Stimulated activated CD4-positive, alpha-beta T cell treated with anti-CD3 and anti-CD28 coated beads, Interleukin-12 subunit alpha, Interleukin-12 subunit beta, amount 100 ng/mL, for 4 hours (primary cell): ENCODE results near the gene CETN2.
"Not testable (repeated sequence)": the region's sequence is repeated elsewhere in the genome, so short reads cannot be mapped to it uniquely, and the experiment has no call there.

ENCODE experiments used
- DNase-seq: peaks from one replicate; pipeline ENCODE4 v3.0.0-alpha.2; 2020

CETN2 gene

DNA sequence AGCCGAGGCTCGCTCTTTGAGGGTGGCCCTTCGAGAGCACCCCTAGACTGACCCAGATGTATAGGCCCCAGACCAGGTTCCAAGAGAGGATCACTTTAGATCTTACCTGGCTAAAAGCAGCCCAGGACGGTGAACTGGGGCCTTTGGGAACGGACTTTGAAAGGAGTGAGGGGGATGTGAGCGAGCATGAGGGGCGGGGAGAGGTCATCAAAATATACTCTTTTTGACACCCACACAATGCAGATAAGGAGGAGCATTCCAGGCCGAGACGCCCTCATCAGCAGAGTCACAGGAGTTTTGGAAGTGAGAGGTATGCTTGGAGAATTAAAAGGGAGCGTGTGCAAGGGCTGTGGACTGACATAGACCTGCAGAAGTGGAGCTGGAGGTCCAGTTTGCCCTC is 834 bp upstream of the CETN2 start:
- DNase-seq = no peak

DNA sequence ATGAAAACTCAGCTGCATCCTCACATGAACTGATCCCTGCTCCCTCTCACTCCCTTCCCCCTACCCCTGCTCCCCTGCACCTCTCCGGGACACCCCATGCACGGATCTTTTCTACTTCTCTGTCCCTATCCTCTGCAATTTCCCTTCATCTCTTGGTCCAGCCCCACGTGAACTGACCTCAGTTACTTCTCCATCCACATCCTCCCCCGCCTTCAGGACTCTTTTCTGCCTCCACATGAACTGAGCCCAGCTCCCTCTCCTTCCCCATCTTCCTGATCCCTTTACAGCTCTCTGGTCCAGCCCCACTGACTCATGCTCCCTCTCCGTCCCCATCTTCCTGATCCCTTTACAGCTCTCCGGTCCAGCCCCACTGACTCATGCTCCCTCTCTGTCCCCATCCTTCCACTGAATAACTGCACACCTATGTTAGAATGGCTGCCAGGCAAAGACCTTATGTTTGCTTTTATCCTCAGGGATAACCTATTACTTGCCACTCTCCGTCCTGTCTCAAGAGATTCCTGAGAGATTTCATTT is 5.6 kb downstream of the CETN2 start:
- no peak for DNase-seq

DNA sequence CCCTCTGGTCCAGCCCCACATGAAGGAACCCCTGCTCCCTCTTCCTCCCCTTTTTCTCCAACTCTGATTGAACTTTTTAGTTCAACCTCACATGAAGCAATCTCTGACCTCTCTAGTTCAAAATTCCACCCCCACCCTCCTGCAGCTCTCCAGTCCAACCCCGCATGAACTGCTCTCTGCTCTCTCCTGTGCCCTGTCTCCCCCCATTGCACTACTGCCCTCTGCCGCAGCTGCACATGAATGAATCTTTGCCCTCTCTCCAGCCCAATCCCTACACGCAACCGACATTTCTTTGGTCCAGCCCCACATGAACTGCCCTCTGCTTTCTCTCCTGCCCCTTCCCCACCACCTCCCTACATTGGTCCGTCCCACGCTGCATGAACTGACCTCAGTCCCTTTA is 6.9 kb downstream of the CETN2 start:
- no peak for DNase-seq

DNA sequence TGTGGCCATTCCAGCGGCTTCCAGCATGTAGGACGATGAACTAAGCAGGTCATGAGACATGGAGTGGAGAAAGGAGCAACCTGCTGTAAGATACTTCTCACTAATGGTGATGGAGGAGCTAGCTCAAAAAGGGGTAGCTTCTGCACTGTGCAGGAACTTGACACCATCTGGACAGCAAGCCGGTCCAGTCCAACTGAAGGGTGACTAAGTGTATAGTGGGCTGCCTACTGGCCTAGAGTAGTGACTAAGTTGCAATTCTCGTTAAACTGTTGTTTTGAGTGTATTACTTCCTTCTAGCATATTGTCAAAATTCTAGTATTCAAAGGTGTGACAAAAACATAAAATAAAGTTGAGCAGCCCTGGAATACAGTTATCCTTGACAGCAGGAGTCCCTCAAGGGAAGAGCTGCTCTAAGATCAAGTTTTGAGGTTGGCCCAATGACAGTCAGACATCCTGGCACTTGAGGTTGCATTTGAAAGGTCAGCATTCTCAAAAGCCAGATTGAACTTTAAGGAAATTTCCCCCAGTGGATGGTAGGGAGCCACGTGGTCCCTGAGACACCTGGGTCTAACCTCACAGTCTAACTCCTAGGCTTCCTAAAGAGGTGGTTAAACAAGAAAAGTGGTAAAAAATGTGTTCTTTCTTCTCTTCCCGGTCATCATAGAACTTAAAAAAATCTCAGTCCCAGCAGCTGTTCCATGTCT is 8.0 kb downstream of the CETN2 start:
- DNase-seq = no peak

DNA sequence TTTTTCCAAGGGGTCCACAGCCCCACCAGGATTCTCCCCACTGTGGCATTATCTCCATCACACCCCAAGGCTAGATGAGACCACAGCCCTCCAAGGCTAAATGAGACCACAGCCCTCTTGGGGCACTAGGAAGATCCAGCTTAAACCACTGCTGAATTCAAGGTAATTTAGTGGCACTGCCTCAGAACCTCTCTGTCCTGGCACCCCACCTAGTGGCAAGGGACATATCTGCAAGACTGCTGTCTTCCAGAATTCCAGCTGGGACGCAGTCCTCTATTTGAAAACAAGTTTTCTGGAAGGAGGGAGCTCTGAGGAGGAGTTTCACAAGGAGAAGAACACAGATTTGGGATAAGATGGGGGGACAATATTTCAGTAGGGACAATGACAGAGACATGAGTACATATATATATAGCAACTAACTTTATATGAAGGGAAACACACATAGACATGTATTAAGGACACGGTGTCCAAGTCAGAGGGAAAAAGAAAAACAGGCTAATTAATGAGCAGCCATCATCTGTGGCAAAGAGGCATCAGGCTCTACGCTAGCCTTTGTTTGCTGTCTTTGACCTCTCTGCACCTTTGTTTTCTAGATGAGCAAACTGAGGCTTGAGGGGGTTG is 9.3 kb downstream of the CETN2 start:
- peak; percentile 5 for DNase-seq

DNA sequence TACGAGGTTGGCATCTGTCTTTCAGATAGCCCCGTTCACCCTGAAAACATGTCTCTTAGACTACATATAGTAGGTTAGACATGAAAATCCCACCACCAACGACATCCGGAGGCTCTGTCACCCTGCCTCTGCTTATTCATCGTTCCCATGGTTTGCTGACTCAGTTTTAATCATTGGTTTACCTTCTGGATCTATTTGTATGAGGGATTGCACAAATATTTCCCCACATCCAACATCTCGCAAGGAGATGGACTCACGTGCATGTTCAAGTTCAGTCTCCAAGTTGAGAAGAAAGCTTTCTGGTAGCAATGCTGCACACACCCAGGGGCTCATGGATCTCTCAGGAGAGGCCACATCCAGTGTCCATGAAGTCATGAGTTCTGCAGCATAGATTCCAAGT is 10.8 kb downstream of the CETN2 start:
- no peak for DNase-seq

DNA sequence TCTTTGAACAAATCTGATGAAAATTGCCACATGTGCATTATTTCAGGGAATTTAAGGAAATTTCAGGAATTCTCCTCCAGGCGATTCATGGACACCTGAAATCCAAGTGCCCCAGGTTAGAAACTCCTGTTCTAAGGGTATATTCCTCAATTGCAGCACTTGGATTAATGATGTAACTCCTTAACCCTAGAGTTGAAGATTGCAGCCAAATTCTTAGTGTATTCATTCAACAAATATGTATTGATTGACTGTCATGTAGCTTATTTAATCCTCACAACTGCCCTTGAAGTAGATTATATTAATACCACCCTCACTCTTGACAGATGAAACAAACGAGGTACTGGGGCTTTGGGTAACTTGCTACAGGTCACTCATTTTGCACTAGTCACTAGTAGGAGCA is 11.3 kb downstream of the CETN2 start:
- DNase-seq = no peak

DNA sequence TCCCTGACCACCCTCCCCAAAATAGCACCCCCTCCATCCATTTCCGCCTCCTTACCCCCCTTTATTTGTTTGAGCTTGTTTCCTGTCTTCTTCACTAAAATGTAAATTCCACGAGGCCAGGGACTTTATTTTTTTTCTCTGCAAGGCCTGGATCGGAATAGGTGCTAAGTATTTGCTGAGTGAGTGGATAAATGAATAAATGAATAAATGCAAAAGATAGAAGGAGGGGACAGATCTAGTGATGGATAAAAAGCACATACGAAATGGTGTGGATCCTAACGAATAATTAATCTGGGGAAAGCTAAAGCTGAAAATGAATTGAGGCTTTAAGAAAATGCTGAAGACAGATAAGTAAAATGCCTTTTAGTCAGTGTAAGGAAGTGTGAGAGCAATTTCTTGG is 12.2 kb downstream of the CETN2 start:
- DNase-seq = no peak

DNA sequence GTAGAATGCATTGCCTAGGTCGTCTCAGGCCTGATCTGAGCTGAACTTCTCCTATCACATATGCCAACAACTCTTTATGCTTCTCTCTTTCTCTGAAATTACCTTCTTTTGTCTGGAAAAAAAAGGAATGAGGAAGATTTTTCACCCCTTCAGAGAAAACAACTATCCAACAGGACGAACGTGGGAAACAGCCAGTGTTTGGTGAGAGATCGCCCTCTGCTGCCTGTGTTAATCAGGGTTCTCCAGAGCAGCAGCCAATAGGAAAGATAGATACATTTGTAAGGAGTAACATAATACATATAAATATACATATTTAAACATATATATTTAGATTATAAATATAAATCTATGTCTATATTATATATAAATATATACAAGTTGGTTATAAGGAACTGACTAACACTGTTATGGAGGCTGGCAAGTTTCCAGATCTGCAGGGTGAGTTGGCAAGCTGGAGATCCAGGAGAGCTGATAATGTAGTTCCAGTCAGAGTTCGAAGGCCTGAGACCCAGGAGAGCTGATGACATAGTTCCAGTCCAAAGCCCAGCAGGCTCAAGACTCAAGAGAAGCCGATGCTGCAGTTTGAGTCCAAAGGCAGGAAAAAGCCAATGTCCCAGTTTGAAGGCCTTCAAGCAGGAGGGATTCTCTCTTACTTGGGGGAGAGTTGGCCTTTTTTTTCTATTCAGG is 13.3 kb downstream of the CETN2 start:
- DNase-seq = no peak

DNA sequence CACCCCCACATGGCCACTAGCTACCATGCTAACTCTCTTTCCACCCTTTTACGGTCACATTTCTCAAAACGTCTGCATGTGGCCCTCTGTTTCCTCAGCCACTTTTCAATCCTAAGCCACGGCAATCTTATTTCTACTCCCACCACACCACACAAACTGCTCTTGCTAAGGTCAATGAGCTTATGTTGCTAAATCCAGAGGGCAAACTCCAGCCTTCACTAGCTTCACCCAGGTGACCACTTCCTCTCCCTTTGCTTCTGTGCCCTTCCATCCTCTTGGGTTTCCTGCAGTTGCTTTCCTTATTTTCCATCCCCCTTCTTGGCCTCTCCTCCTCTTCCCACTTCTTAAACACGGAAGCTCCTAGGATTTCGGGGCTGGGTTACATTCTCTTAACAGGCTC is 16.5 kb downstream of the CETN2 start:
- no peak for DNase-seq

DNA sequence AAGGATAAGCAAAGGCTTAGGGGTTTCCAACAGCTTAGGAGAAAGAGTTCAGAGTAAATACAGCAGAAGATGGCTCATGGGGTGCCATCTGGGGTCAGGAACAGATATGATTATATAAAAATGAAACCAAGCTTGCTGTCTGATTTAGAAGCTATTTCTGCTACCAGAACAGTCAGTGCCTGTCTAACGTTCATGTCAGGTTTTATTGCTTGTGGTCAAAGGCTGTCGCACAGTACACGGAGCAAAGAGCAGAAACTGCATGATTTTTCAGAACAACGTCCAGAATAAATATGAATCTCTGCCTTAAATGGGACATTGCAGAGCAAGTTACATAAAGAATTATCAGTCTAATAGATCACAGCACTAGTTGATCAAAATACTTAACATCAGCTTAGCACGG is 17.4 kb downstream of the CETN2 start:
- no peak for DNase-seq

DNA sequence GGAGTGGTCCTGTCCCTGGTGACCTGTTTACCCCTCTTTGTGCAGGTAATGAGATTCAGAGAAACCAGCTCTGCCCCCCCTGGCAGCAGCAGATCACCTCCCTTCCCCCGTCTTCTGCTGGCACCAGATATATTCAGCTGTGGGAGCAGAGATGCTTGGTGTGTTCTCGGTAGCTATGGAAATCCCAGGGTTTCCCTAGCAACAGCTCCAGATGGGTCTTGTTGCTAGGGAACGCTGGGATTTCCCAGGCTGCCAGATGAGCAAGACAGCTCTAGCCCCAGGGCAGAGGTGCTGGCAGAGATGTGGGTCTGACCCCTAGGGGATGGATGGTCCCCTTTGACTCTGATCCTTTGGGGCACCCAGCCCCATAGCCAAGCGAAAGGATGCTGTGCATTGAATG is 20.2 kb downstream of the CETN2 start:
- DNase-seq = no peak

DNA sequence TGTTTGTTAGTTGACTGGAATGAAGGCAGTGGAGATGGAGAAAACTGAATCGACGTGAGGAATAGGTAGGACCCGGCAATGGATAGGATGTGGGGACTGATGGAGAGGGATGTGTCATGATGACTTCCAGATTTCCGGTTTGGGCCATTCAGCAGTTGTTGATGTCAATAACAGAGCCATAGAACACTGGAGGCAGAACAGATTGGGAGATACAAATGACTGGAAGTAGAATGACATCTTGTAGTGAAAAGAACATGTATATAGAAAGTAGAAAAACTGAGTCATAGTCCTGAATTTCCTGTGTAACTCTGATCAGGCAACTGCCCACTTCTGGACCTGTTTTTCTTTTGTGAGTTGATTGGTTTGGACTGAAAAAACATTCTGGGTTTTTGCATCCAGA is 24.5 kb downstream of the CETN2 start:
- DNase-seq = no peak

DNA sequence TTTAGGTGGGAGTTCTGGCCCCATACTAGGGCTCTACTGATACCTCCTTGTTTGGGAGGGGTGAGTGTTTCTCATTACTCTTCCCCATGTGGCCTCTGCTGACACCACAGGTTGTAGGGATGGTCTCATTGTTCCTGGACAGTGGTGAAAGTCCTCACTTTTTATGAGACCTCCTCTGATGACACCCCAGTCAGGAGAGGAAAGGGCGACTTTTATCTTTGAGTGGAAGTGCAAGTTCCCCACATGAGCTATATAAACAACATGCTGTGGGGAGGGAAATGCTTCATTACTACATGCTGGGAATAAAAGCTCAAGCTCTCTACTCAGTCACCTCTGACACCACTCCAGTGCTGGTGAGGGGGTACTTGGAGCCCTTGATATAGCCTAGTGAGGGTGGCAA is 31.6 kb downstream of the CETN2 start:
- no peak for DNase-seq

DNA sequence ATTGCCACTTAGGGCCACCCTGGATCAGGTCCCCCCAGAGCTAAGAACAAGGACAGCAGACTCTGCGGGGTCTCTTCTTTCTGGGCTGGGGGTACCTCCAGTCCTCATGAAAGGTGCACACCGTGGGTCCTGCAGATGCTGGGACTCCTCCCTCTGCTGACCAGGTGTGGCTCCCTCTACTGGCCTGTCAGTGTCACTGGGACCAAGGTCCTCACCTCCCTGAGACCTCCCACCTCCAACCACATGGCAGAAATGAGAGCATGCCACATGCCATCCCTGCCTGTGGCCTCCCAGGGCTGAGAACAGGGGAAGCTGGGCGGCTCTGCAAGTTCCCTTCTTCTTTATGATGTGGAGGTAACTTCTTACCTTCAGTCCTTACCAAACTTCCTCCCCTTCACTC is 43.5 kb downstream of the CETN2 start:
- DNase-seq = not testable (repeated sequence)
